Gastrocnemius medialis (tissue), 4 donors: ENCODE data around the gene TXNRD1. TPM values are rescaled to one million over a fixed set of nuclear protein-coding genes. Genes with fewer than 3 reads are reported as not detected.
A peak's percentile ranks its signal among the peaks of the same experiment; 100 is the strongest.

Experiments
- ATAC-seq, 2 donors: fragments of 150-250 bp; one replicate each; pipeline ENCODE4 v1.9.1; 2016
- DNase-seq, 2 donors: peaks; one replicate each; pipeline ENCODE4 v3.0.0-alpha.2; 2019
- H3K27ac ChIP-seq, 4 donors: fragments of 200-600 bp; sonication (generic); 1 replicate in 1 of 4; 2 replicates in 3 of 4; pipeline ENCODE4 v1.5.1; 2016 to 2018; ENCODE audit warnings: mild to moderate bottlenecking in 2 of 4, moderate library complexity in 1 of 4
- H3K27me3 ChIP-seq, 3 donors: fragments of 200-600 bp; sonication (generic) in 2 of 3; 1 replicate in 1 of 3; 2 replicates in 2 of 3; pipeline versions ENCODE4 v1.5.1 to v1.6.0; 2016 to 2019; ENCODE audit warnings: mild to moderate bottlenecking in 1 of 3, moderate library complexity in 1 of 3
- H3K36me3 ChIP-seq, 2 donors: fragments of 200-600 bp; sonication (generic) in 1 of 2; one replicate each; pipeline ENCODE4 v1.5.1; 2017 to 2018
- H3K4me1 ChIP-seq, 2 donors: fragments of 200-600 bp; sonication (generic) in 1 of 2; one replicate each; pipeline ENCODE4 v1.5.1; 2016 to 2017; ENCODE audit warnings: mild to moderate bottlenecking in 2 of 2
- H3K4me3 ChIP-seq, 4 donors: fragments of 200-600 bp; sonication (generic) in 3 of 4; 1 replicate in 1 of 4; 2 replicates in 3 of 4; pipeline ENCODE4 v1.5.1; 2016 to 2019; ENCODE audit warnings: mild to moderate bottlenecking in 2 of 4
- H3K9me3 ChIP-seq, 3 donors: fragments of 200-600 bp; sonication (generic) in 2 of 3; 1 replicate in 1 of 3; 2 replicates in 2 of 3; pipeline ENCODE4 v1.5.1; 2016 to 2019
- POLR2A ChIP-seq, 2 donors: fragments of 450-650 bp; IDR thresholded peaks; one replicate each; pipeline ENCODE4 v1.6.1; 2017; ENCODE audit warnings: antibody characterized with exemption in 2 of 2, mild to moderate bottlenecking in 2 of 2, moderate library complexity in 2 of 2
- in situ Hi-C, 4 donors: fragments of 200-750 bp; cut with MboI; loops; one replicate each; pipeline versions ENCODE4 v1.15.0 to v1.8.0; 2017; ENCODE audit warnings: low sequenced_read_pairs in 4 of 4
- intact Hi-C: fragments of 100-400 bp; cut with DNase I; formaldehyde crosslinking; loops from one replicate; pipeline ENCODE4 v1.15.1; 2023; ENCODE audit warnings: low total_unique reads
- total RNA-seq, 4 donors: library from RNA; depleted of rRNA; stranded (reverse); fragments of >200 nt; gene quantifications; one replicate each; pipeline versions ENCODE4 v1.1.0 to v1.2.3, GENCODE V29; 2016
- TF ChIP-seq, protein P1 (sequence below), 5 experiments: fragments of 450-650 bp in 3 of 5; fragments of 200-600 bp in 2 of 5; sonication (generic) in 2 of 5; IDR thresholded peaks in 4 of 5; conservative IDR thresholded peaks in 1 of 5; 1 replicate in 4 of 5; 2 replicates in 1 of 5; pipeline ENCODE4 v1.5.1; 2016 to 2019; ENCODE audit warnings: antibody characterized with exemption in 5 of 5, mild to moderate bottlenecking in 3 of 5, moderate library complexity in 3 of 5

The TXNRD1 gene
- total RNA-seq, 4 donors from 2014 or later: 96.6 to 139 (median 118) TPM

DNA sequence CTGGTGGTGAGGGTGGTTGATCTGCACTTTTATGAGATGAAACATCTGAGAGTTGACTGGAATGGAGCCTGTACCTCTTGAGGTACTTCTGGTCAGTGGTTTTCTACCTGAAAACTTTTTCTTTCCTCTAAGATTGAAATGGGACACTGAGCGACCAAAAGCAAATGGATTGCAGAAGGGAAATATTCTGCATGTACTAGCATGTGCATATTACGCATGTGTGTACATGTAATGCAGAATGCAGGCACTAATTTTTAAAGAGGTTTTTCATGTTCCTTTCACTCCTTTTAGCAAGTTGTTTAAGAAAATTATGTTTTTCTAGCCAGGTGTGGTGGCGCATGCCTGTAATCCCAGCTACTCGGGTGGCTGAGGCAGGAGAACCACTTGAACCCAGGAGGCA lies 59.2 kb downstream of the TXNRD1 start:
- H3K36me3 ChIP-seq: no peaks in the 10 kb centered on the region
- TF ChIP-seq, protein P1, sequence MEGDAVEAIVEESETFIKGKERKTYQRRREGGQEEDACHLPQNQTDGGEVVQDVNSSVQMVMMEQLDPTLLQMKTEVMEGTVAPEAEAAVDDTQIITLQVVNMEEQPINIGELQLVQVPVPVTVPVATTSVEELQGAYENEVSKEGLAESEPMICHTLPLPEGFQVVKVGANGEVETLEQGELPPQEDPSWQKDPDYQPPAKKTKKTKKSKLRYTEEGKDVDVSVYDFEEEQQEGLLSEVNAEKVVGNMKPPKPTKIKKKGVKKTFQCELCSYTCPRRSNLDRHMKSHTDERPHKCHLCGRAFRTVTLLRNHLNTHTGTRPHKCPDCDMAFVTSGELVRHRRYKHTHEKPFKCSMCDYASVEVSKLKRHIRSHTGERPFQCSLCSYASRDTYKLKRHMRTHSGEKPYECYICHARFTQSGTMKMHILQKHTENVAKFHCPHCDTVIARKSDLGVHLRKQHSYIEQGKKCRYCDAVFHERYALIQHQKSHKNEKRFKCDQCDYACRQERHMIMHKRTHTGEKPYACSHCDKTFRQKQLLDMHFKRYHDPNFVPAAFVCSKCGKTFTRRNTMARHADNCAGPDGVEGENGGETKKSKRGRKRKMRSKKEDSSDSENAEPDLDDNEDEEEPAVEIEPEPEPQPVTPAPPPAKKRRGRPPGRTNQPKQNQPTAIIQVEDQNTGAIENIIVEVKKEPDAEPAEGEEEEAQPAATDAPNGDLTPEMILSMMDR (IDR thresholded peaks at IDR 0.05 in 4 of 5, conservative IDR thresholded peaks at IDR 0.05 in 1 of 5): no peak
- no peak for TF ChIP-seq POLR2A (IDR thresholded peaks at IDR 0.05)
- H3K4me3 ChIP-seq: no peak overlapping the region
- no peaks in the 10 kb centered on the region for H3K4me1 ChIP-seq
- intact Hi-C loops: no loop called here
- H3K27ac ChIP-seq: no peak overlapping the region
- DNase-seq (no peak), ATAC-seq (no peak)
- no peaks in the 10 kb centered on the region for H3K9me3 ChIP-seq
- in situ Hi-C loops: loop anchor here in 1 of 4 donors (25.0 kb wide), 1 partner anchor 338 kb away; the partner anchor contains the start of gene HSP90B1
- no peaks in the 10 kb centered on the region for H3K27me3 ChIP-seq

- Histone ChIP-seq H3K4me1 (no peaks in the 10 kb centered on the region), H3K27ac (no peak overlapping the region), H3K36me3 (no peaks in the 10 kb centered on the region), H3K4me3 (no peak overlapping the region), H3K27me3 (no peaks in the 10 kb centered on the region), H3K9me3 (no peaks in the 10 kb centered on the region)
- intact Hi-C loops (no loop called here), in situ Hi-C loops (loop anchor here in 1 of 4 donors (25.0 kb wide), 1 partner anchor 338 kb away; the partner anchor contains the start of gene HSP90B1)
- ATAC-seq: no peak
- TF ChIP-seq, protein P1 (IDR thresholded peaks at IDR 0.05 in 4 of 5, conservative IDR thresholded peaks at IDR 0.05 in 1 of 5): no peak
- no peak for TF ChIP-seq POLR2A (IDR thresholded peaks at IDR 0.05)
- no peak for DNase-seq
These were observed 60.1 kb downstream of the TXNRD1 start for GRCh38 chr12:104275689-104276088.

DNA sequence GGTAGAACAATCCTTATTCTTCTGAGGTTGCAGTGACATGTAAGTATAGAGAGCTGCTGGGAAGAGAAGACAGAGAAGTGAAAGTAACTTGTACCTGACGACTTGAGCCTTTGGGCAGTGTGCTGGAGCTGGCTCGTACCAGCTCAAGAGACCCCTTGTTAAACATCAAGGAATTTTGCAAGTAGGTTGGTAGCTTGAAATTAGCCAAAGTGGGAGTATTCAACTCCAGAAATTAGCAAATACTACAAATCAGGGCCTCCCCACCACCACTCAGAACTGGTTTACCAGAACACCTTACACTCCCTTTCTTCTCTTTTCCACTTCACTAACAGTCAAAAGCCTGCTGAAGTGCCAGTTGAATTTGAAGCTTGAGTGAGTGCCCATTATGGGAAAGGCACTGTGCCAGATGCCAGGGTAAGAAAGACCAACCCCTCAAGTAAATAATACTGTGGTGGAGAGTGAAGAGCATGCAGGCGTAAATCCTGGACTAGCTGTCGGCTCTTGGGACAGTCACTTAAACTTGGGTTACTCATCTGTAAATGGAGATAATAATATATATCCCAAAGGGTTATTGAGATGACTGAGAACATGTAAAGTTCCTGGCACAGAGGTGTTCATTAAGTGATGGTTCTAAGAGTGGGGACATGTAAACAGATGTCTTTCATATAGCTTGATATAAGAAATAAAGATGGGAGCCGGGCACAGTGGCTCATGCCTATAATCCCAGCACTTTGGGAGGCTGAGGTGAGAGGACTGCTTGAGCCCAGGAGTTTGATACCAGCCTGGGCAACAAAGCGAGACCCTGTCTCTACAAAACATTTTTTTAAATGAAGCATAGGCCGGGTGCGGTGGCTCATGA lies 60.9 kb downstream of the TXNRD1 start:
- intact Hi-C loops: no loop called here
- DNase-seq (no peak), ATAC-seq (no peak)
- TF ChIP-seq POLR2A (IDR thresholded peaks at IDR 0.05): no peak
- TF ChIP-seq, protein P1 (IDR thresholded peaks at IDR 0.05 in 4 of 5, conservative IDR thresholded peaks at IDR 0.05 in 1 of 5): no peak
- Histone ChIP-seq H3K36me3 (no peaks in the 10 kb centered on the region), H3K27me3 (no peaks in the 10 kb centered on the region), H3K4me3 (peak overlapping the region in 1 of 4 donors; percentile 38), H3K4me1 (no peaks in the 10 kb centered on the region), H3K27ac (no peak overlapping the region), H3K9me3 (no peaks in the 10 kb centered on the region)
- in situ Hi-C loops: loop anchor here in 1 of 4 donors (25.0 kb wide), 1 partner anchor 339 kb away; the partner anchor contains the start of gene HSP90B1

DNA sequence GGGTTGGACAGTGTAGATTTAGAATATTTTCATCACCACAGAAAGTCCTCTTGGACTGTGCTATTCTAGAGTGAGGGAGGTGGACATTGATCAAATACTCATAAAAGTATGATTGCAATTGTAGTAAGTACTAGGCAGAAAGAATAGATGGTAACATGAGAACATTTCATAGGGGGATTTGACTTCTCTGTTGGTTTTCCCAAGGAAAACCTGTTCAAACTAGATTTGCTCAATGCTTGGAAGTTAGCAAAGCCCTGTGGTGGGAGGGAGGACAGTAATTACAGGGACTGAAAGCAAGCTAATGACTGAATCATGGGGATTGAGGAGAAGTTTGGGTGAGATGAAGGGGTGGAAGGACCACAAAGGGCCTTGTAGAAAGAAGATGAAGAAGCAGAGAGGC lies 63.6 kb downstream of the TXNRD1 start:
- intact Hi-C loops: no loop called here
- no peak for ATAC-seq
- no peak for DNase-seq
- Histone ChIP-seq H3K4me3 (no peak overlapping the region), H3K9me3 (no peaks in the 10 kb centered on the region), H3K27me3 (no peaks in the 10 kb centered on the region), H3K36me3 (no peaks in the 10 kb centered on the region), H3K27ac (no peak overlapping the region), H3K4me1 (no peaks in the 10 kb centered on the region)
- no peak for TF ChIP-seq POLR2A (IDR thresholded peaks at IDR 0.05)
- in situ Hi-C loops: loop anchor here in 1 of 4 donors (25.0 kb wide), 1 partner anchor 342 kb away; the partner anchor contains the start of gene HSP90B1

DNA sequence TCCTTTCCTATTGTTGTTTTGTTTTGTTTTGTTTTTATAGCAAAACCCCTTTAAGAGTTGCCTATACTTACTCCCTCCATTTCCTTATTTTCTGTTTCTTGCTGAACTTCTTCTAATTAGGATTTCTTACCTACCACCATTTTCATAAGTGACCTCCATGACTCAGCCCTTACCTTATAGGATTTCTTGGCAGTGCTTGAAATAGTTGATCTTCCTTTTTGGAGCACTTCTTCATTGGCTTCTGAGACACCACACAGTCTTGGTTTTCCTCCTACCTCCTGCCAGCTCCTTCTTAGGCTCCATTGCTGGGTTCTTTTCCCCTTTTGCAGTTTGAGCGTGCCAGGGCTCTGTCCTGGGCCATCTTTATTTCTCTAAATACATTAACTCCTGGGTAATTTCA lies 64.5 kb downstream of the TXNRD1 start:
- no peaks in the 10 kb centered on the region for H3K9me3 ChIP-seq
- H3K27ac ChIP-seq: no peak overlapping the region
- no peaks in the 10 kb centered on the region for H3K27me3 ChIP-seq
- no peak for DNase-seq
- no peaks in the 10 kb centered on the region for H3K4me1 ChIP-seq
- no peak overlapping the region for H3K4me3 ChIP-seq
- TF ChIP-seq, protein P1 (IDR thresholded peaks at IDR 0.05 in 4 of 5, conservative IDR thresholded peaks at IDR 0.05 in 1 of 5): no peak
- no peak for TF ChIP-seq POLR2A (IDR thresholded peaks at IDR 0.05)
- no peak for ATAC-seq
- intact Hi-C loops: loop anchor here (10.0 kb wide), 1 partner anchor 475 kb away; no protein-coding TSS in a partner anchor
- in situ Hi-C loops: loop anchor here in 1 of 4 donors (10.0 to 25.0 kb wide), 2 partner anchors 65 to 343 kb away; partner anchors contain the start of genes HSP90B1 and TXNRD1
- no peaks in the 10 kb centered on the region for H3K36me3 ChIP-seq
